Measurements from ENCODE around the gene CHI3L2. TPM values are rescaled to one million over a fixed set of nuclear protein-coding genes. Genes with fewer than 3 reads are reported as not detected.

Gene CHI3L2
- total and polyA plus RNA-seq, 2 donors (not counting 1 experiment from before 2014, with no cell fraction given), result 9.2 to 31.5 TPM

DNA sequence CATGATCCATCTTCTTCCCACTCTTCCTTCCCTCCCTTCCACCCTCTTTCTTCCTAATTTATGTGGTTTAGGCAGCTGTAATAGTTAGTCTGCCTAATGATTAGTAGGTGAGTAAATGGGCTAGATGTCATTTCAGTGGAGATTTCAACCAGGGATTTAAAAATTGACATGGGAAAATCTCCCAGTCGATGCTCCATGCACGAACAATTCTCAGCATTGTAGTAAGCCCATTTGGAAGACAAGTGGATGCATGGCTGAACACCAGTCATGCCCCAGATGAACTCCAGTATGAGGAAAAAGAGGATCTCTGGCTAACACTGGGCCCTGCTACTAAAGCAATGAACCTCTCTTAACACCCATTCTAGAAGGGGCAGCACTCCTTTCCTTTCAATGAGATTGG lies 25.3 kb downstream of the CHI3L2 start:
- Histone ChIP-seq H3K27ac (ENCODE audit: low read length in 2 of 2) (no peak overlapping the region), H3K79me2 (ENCODE audit: control insufficient read depth, insufficient read depth, low read length) (no peaks in the 10 kb centered on the region), H3K4me3 (ENCODE audit: control extremely low read depth in 1 of 5, extremely low read depth in 1 of 5, insufficient read depth in 1 of 5, low read depth in 2 of 5, low read length in 4 of 5) (no peak overlapping the region), H3K27me3 (replicated peaks in 1 of 4; ENCODE audit: control extremely low read depth in 1 of 4, control insufficient read depth in 3 of 4, insufficient read depth in 4 of 4, low read length in 3 of 4) (no peaks in the 10 kb centered on the region), H3K4me2 (replicated peaks; ENCODE audit: low read depth, low read length, poor library complexity, severe bottlenecking) (no peak overlapping the region), H3K4me1 (ENCODE audit: control insufficient read depth in 2 of 2, insufficient read depth in 2 of 2, low read length in 2 of 2) (no peaks in the 10 kb centered on the region), H3K9ac (ENCODE audit: low read length) (no peak overlapping the region), H2AFZ (ENCODE audit: insufficient read depth, low read depth, low read length, poor library complexity, severe bottlenecking) (no peak overlapping the region), H3K9me3 (ENCODE audit: control extremely low read depth in 1 of 3, control insufficient read depth in 2 of 3, insufficient read depth in 1 of 3, low read length in 2 of 3) (no peaks in the 10 kb centered on the region), H3K36me3 (replicated peaks in 1 of 2; ENCODE audit: control extremely low read depth in 1 of 2, control insufficient read depth in 1 of 2, extremely low read depth in 1 of 2, insufficient read depth in 2 of 2, low read length in 1 of 2) (no peaks in the 10 kb centered on the region), H4K20me1 (ENCODE audit: control insufficient read depth, insufficient read depth, low read length, poor library complexity, severe bottlenecking) (no peaks in the 10 kb centered on the region)
- Mint-ChIP-seq H3K27ac (no peak overlapping the region), H3K4me3 (no peak overlapping the region), H3K27me3 (peaks cover 7% of the 10 kb centered on the region), H3K4me1 (no peaks in the 10 kb centered on the region), H3K9me3 (ENCODE audit: insufficient read depth) (no peaks in the 10 kb centered on the region)
- CTCF ChIA-PET, result interaction anchor here (1.3 kb wide), 1 partner anchor 222 kb away, joined by 3 read pairs; no protein-coding TSS in a partner anchor
- TF ChIP-seq CTCF (IDR thresholded peaks at IDR 0.05) (no peak), EZH2 (IDR thresholded peaks at IDR 0.05; ENCODE audit: borderline replicate concordance, insufficient read depth, low read depth, low read length, poor library complexity, severe bottlenecking) (no peak)
- 94% methylated on average over 2 of the region's 2 CpGs for WGBS (ENCODE audit: insufficient coverage)
- ATAC-seq (ENCODE audit: low read depth) (no peak), DNase-seq (no peak)
- POLR2A ChIA-PET, result no interaction called here
- intact Hi-C loops (cut with micrococcal nuclease), result no loop called here

GRCh38 chr1:111253876-111254275 lies 26.4 kb downstream of the CHI3L2 start:
- ChIA-PET CTCF (interaction anchor here (1.3 kb wide), 1 partner anchor 223 kb away, joined by 3 read pairs; no protein-coding TSS in a partner anchor), POLR2A (no interaction called here)
- H3K4me3 ChIP-seq (ENCODE audit: control extremely low read depth in 1 of 5, extremely low read depth in 1 of 5, insufficient read depth in 1 of 5, low read depth in 2 of 5, low read length in 4 of 5), result no peak overlapping the region
- DNase-seq, result no peak
- ATAC-seq (ENCODE audit: low read depth), result no peak
- Mint-ChIP-seq H3K27ac (no peak overlapping the region), H3K4me1 (no peaks in the 10 kb centered on the region), H3K27me3 (peaks cover 7% of the 10 kb centered on the region), H3K9me3 (ENCODE audit: insufficient read depth) (no peaks in the 10 kb centered on the region), H3K4me3 (no peak overlapping the region)
- no peak overlapping the region for H2AFZ ChIP-seq (ENCODE audit: insufficient read depth, low read depth, low read length, poor library complexity, severe bottlenecking)
- H3K9ac ChIP-seq (ENCODE audit: low read length), result no peak overlapping the region
- intact Hi-C loops (cut with micrococcal nuclease), result no loop called here
- H3K27me3 ChIP-seq (replicated peaks in 1 of 4; ENCODE audit: control extremely low read depth in 1 of 4, control insufficient read depth in 3 of 4, insufficient read depth in 4 of 4, low read length in 3 of 4), result no peaks in the 10 kb centered on the region
- H3K4me2 ChIP-seq (replicated peaks; ENCODE audit: low read depth, low read length, poor library complexity, severe bottlenecking), result no peak overlapping the region
- no peak for TF ChIP-seq EZH2 (IDR thresholded peaks at IDR 0.05; ENCODE audit: borderline replicate concordance, insufficient read depth, low read depth, low read length, poor library complexity, severe bottlenecking)
- no peak for TF ChIP-seq CTCF (IDR thresholded peaks at IDR 0.05)
- H3K27ac ChIP-seq (ENCODE audit: low read length in 2 of 2), result no peak overlapping the region
- H3K9me3 ChIP-seq (ENCODE audit: control extremely low read depth in 1 of 3, control insufficient read depth in 2 of 3, insufficient read depth in 1 of 3, low read length in 2 of 3), result no peaks in the 10 kb centered on the region
- H3K36me3 ChIP-seq (replicated peaks in 1 of 2; ENCODE audit: control extremely low read depth in 1 of 2, control insufficient read depth in 1 of 2, extremely low read depth in 1 of 2, insufficient read depth in 2 of 2, low read length in 1 of 2), result no peaks in the 10 kb centered on the region
- H3K79me2 ChIP-seq (ENCODE audit: control insufficient read depth, insufficient read depth, low read length), result no peaks in the 10 kb centered on the region
- no peaks in the 10 kb centered on the region for H4K20me1 ChIP-seq (ENCODE audit: control insufficient read depth, insufficient read depth, low read length, poor library complexity, severe bottlenecking)
- no peaks in the 10 kb centered on the region for H3K4me1 ChIP-seq (ENCODE audit: control insufficient read depth in 2 of 2, insufficient read depth in 2 of 2, low read length in 2 of 2)
- WGBS (ENCODE audit: insufficient coverage), result no CpG with 5 or more reads among the region's 1 CpG

Data from B cell (primary cell).